Ishikawa (cell line): ENCODE results near the gene C17orf100.

ENCODE experiments used
- FOXM1 ChIP-seq: IDR thresholded peaks from 2 replicates; pipeline ENCODE4 v1.6.1; 2012; ENCODE audit warnings: low read depth, borderline replicate concordance
- NFIC ChIP-seq: IDR thresholded peaks from 2 replicates; pipeline ENCODE4 v1.6.1; 2012
- RAD21 ChIP-seq: IDR thresholded peaks from 2 replicates; pipeline ENCODE4 v1.6.1; 2012; ENCODE audit warnings: low read depth
- TCF12 ChIP-seq: IDR thresholded peaks from 2 replicates; pipeline ENCODE4 v1.6.1; 2012; ENCODE audit warnings: low read depth

GRCh38 chr17:6651919-6652452, 424 bp downstream of the C17orf100 start:
- TF ChIP-seq TCF12, result no peak
- no peak for TF ChIP-seq NFIC
- TF ChIP-seq RAD21, result no peak
- no peak for TF ChIP-seq FOXM1
